HCT116 (cell line): ENCODE data around the gene USP24. TPM values are rescaled to one million over a fixed set of nuclear protein-coding genes. Genes with fewer than 3 reads are reported as not detected.

Experiments used
- ATAC-seq: fragments of 200-7000 bp; cut with Tn5 transposase; 2 replicates; pipeline ENCODE4 v1.9.1; 2020; ENCODE audit warnings: mild to moderate bottlenecking, moderate library complexity
- BruUV-seq: library from RNA; stranded (reverse); fragments of 400-500 nt; replicated peaks from 2 replicates; lab custom pipeline; 2021; lab: Mats Ljungman, UMichigan
- CTCF ChIA-PET: fragments of 300-600 bp; sonication (Branson Sonifier 250); formaldehyde crosslinking; loops from one replicate; lab custom pipeline; 2021; ENCODE audit warnings: antibody characterized with exemption; lab: Charles Lee
- POLR2A ChIA-PET: fragments of 300-600, 350-600 bp; sonication (Branson Sonifier 250); formaldehyde crosslinking; loops from one replicate; lab custom pipeline; 2021; ENCODE audit warnings: antibody characterized with exemption; lab: Charles Lee
- RAD21 ChIA-PET, 2 experiments: fragments of 300-600 bp; sonication (Branson Sonifier 250); formaldehyde crosslinking; loops; one replicate each; lab custom pipeline; 2023; ENCODE audit warnings: low total read pairs in 2 of 2; ENCODE audit not compliant: uncharacterized antibody in 2 of 2, unreplicated experiment in 2 of 2, low non-redundant PET in 1 of 2; lab: Charles Lee
- DNase-seq: peaks from one replicate; pipeline ENCODE4 v3.0.0-alpha.2; 2010; ENCODE audit warnings: low read depth, low spot score
- H2AFZ ChIP-seq: fragments of 200-600 bp; shearing (Covaris generic), sonication (generic); 2 replicates; pipeline ENCODE4 v1.6.1; 2017; ENCODE audit warnings: low read depth, mixed run types, mixed read lengths, antibody characterized with exemption, low read length; ENCODE audit not compliant: poor library complexity, severe bottlenecking
- H3K27ac ChIP-seq: 2 replicates; pipeline ENCODE4 v1.5.1; 2012; ENCODE audit warnings: low read depth, low read length
- H3K27me3 ChIP-seq: fragments of 200-600 bp; sonication (generic); 2 replicates; pipeline ENCODE4 v1.6.1; 2016; ENCODE audit warnings: mixed run types, low read length, mixed read lengths; ENCODE audit not compliant: insufficient read depth
- H3K36me3 ChIP-seq, 2 experiments: fragments of 200-500 bp in 1 of 2; fragments of 200-600 bp in 1 of 2; sonication (Bioruptor generic) in 1 of 2; sonication (generic) in 1 of 2; 2 replicates each; pipeline versions ENCODE4 v1.5.1 to v1.6.1; 2014 to 2016; ENCODE audit warnings: low read length in 2 of 2, inconsistent platforms in 1 of 2, mixed read lengths in 1 of 2, mixed run types in 1 of 2; ENCODE audit not compliant: insufficient read depth in 2 of 2, control insufficient read depth in 1 of 2
- H3K4me1 ChIP-seq, 2 experiments: fragments of 200-600 bp in 1 of 2; sonication (generic) in 1 of 2; 2 replicates each; pipeline versions ENCODE4 v1.5.1 to v1.6.1; 2012 to 2017; ENCODE audit warnings: low read length in 2 of 2, inconsistent platforms in 1 of 2, mild to moderate bottlenecking in 1 of 2, mixed read lengths in 1 of 2, mixed run types in 1 of 2, moderate library complexity in 1 of 2; ENCODE audit not compliant: insufficient read depth in 2 of 2, control insufficient read depth in 1 of 2
- H3K4me2 ChIP-seq: fragments of 200-600 bp; sonication (generic); 2 replicates; pipeline ENCODE4 v1.6.1; 2017; ENCODE audit warnings: mixed run types, low read length, mixed read lengths
- H3K4me3 ChIP-seq, 2 experiments: fragments of 200-600 bp in 1 of 2; sonication (generic) in 1 of 2; replicated peaks in 1 of 2; 2 replicates each; pipeline ENCODE4 v1.5.1; 2011 to 2016; ENCODE audit warnings: low read length in 2 of 2, control low read depth in 1 of 2, low read depth in 1 of 2, mild to moderate bottlenecking in 1 of 2, mixed read lengths in 1 of 2, mixed run types in 1 of 2
- H3K79me2 ChIP-seq: fragments of 200-600 bp; sonication (generic); 2 replicates; pipeline ENCODE4 v1.6.1; 2017; ENCODE audit warnings: mild to moderate bottlenecking, mixed run types, low read length, moderate library complexity, mixed read lengths; ENCODE audit not compliant: insufficient read depth
- H3K9ac ChIP-seq: fragments of 200-600 bp; sonication (generic); 2 replicates; pipeline ENCODE4 v1.6.1; 2016; ENCODE audit warnings: low read length, mixed read lengths
- H3K9me2 ChIP-seq: fragments of 200-600 bp; sonication (generic), shearing (Covaris generic); 2 replicates; pipeline ENCODE4 v1.6.1; 2017; ENCODE audit warnings: mixed run types, mild to moderate bottlenecking, moderate library complexity; ENCODE audit not compliant: insufficient read depth
- H3K9me3 ChIP-seq, 2 experiments: fragments of 200-500 bp in 1 of 2; fragments of 200-600 bp in 1 of 2; sonication (Bioruptor generic) in 1 of 2; sonication (generic) in 1 of 2; 2 replicates each; pipeline ENCODE4 v1.6.1; 2014 to 2017; ENCODE audit warnings: low read length in 2 of 2, mixed read lengths in 2 of 2, inconsistent platforms in 1 of 2, low read depth in 1 of 2, mild to moderate bottlenecking in 1 of 2, mixed run types in 1 of 2, moderate library complexity in 1 of 2; ENCODE audit not compliant: control insufficient read depth in 1 of 2, insufficient read depth in 1 of 2
- H4K20me1 ChIP-seq: fragments of 200-600 bp; sonication (generic), shearing (Covaris generic); 2 replicates; pipeline ENCODE4 v1.6.1; 2017; ENCODE audit warnings: mixed run types, mild to moderate bottlenecking, moderate library complexity; ENCODE audit not compliant: insufficient read depth
- CEBPB ChIP-seq: IDR thresholded peaks from 2 replicates; pipeline ENCODE4 v1.6.1; 2012; ENCODE audit warnings: low read depth
- CTCF ChIP-seq, 3 experiments: fragments of 200-600 bp in 1 of 3; sonication (generic) in 1 of 3; IDR thresholded peaks in 2 of 3; conservative IDR thresholded peaks in 1 of 3; 2 replicates each; pipeline ENCODE4 v1.5.1; 2012 to 2017; ENCODE audit warnings: low read depth in 2 of 3, low read length in 2 of 3, antibody characterized with exemption in 1 of 3, borderline replicate concordance in 1 of 3, control low read depth in 1 of 3, mild to moderate bottlenecking in 1 of 3, mixed read lengths in 1 of 3, mixed run types in 1 of 3, moderate library complexity in 1 of 3; ENCODE audit not compliant: insufficient read depth in 1 of 3
- EGR1 ChIP-seq: IDR thresholded peaks from 2 replicates; pipeline ENCODE4 v1.6.1; 2012; ENCODE audit warnings: low read depth
- ELF1 ChIP-seq: IDR thresholded peaks from 2 replicates; pipeline ENCODE4 v1.6.1; 2012; ENCODE audit warnings: low read depth, borderline replicate concordance
- EZH2 ChIP-seq: fragments of 200-600 bp; sonication (generic); IDR thresholded peaks from 2 replicates; pipeline ENCODE4 v1.6.1; 2017; ENCODE audit warnings: antibody characterized with exemption, mixed run types
- FOSL1 ChIP-seq: IDR thresholded peaks from 2 replicates; pipeline ENCODE4 v1.6.1; 2012; ENCODE audit warnings: low read depth
- REST ChIP-seq: IDR thresholded peaks from 2 replicates; pipeline ENCODE4 v1.6.1; 2012; ENCODE audit warnings: low read depth
- SP1 ChIP-seq: IDR thresholded peaks from 2 replicates; pipeline ENCODE4 v1.6.1; 2012; ENCODE audit warnings: low read depth
- YY1 ChIP-seq: IDR thresholded peaks from 2 replicates; pipeline ENCODE4 v1.6.1; 2011; ENCODE audit warnings: low read length, low read depth, moderate library complexity, mild to moderate bottlenecking; ENCODE audit not compliant: insufficient replicate concordance; ENCODE audit errors: extremely low read depth
- ZFX ChIP-seq: fragments of 450-650 bp; IDR thresholded peaks from 2 replicates; pipeline ENCODE4 v1.6.1; 2017
- intact Hi-C: fragments of 100-400 bp; cut with micrococcal nuclease; formaldehyde crosslinking; loops from 2 replicates; pipeline ENCODE4 v1.10.0; 2022
- total RNA-seq: library from RNA; stranded (reverse); gene quantifications from one replicate; pipeline ENCODE4 v1.2.1, GENCODE V29; 2021; ENCODE audit not compliant: unreplicated experiment

Gene USP24
- total RNA-seq, 1 experiment from 2014 or later, result 34.2 TPM

GRCh38 chr1:55049271-55049913 is 165.8 kb downstream of the USP24 start:
- 0 out of 4 replicates have a peak, but pooled peaks cover 0 to 5% of the 10 kb centered on the region in 2 experiments for H3K36me3 ChIP-seq
- ATAC-seq, result no peak
- intact Hi-C loops, result no loop called here

GRCh38 chr1:55048453-55049270 is 166.5 kb downstream of the USP24 start:
- ChIA-PET RAD21 (no interaction called here), CTCF (interaction anchor here (1.1 kb wide), 1 partner anchor 104 kb away, joined by 3 read pairs; no protein-coding TSS in a partner anchor), POLR2A (no interaction called here)
- no peaks in the 10 kb centered on the region for H4K20me1 ChIP-seq
- no peak overlapping the region for H3K4me3 ChIP-seq
- DNase-seq (no peak), ATAC-seq (peak; percentile 52; the same call in 1 of the 2 replicates)
- H3K9me3 ChIP-seq, result no peaks in the 10 kb centered on the region
- H3K9me2 ChIP-seq, result no peaks in the 10 kb centered on the region
- BruUV-seq, result no TSS peak
- no peaks in the 10 kb centered on the region for H3K4me1 ChIP-seq
- H3K4me2 ChIP-seq, result no peak overlapping the region
- no peak overlapping the region for H3K9ac ChIP-seq
- no peaks in the 10 kb centered on the region for H3K79me2 ChIP-seq
- H3K27ac ChIP-seq, result no peak overlapping the region
- 0 out of 4 replicates have a peak, but pooled peaks cover 0 to 9% of the 10 kb centered on the region in 2 experiments for H3K36me3 ChIP-seq
- no peak overlapping the region for H2AFZ ChIP-seq
- H3K27me3 ChIP-seq, result no peaks in the 10 kb centered on the region
- intact Hi-C loops, result no loop called here
- TF ChIP-seq REST, result no peak
- no peak for TF ChIP-seq EZH2
- TF ChIP-seq CTCF (IDR thresholded peaks at IDR 0.05 in 2 of 3, conservative IDR thresholded peaks at IDR 0.05 in 1 of 3; ENCODE audit: borderline replicate concordance in 1 of 3, insufficient read depth in 1 of 3, low read depth in 2 of 3, low read length in 2 of 3), result no peak
- TF ChIP-seq ELF1, result no peak
- no peak for TF ChIP-seq FOSL1
- TF ChIP-seq SP1, result no peak
- no peak for TF ChIP-seq ZFX

More at GRCh38 chr1:55049271-55049913, 165.8 kb downstream of the USP24 start:
- ChIA-PET POLR2A (no interaction called here), RAD21 (no interaction called here), CTCF (interaction anchor here (1.1 kb wide), 1 partner anchor 104 kb away, joined by 3 read pairs; no protein-coding TSS in a partner anchor)
- no peaks in the 10 kb centered on the region for H3K27me3 ChIP-seq
- no peaks in the 10 kb centered on the region for H3K9me3 ChIP-seq
- no peaks in the 10 kb centered on the region for H3K9me2 ChIP-seq
- H3K9ac ChIP-seq, result no peak overlapping the region
- no peak for DNase-seq
- H3K4me1 ChIP-seq, result no peaks in the 10 kb centered on the region
- BruUV-seq, result no TSS peak
- H3K4me3 ChIP-seq, result no peak overlapping the region
- H3K79me2 ChIP-seq, result no peaks in the 10 kb centered on the region
- no peaks in the 10 kb centered on the region for H4K20me1 ChIP-seq
- no peak overlapping the region for H2AFZ ChIP-seq
- TF ChIP-seq ELF1, result no peak
- TF ChIP-seq YY1, result no peak
- TF ChIP-seq EGR1, result no peak
- no peak for TF ChIP-seq CEBPB
- H3K27ac ChIP-seq, result no peak overlapping the region
- no peak overlapping the region for H3K4me2 ChIP-seq
